A549 treated with Mapracorat at 1 μM for 4 hours (cell line): ENCODE data around the gene MVD. TPM values are rescaled to one million over a fixed set of nuclear protein-coding genes. Genes with fewer than 3 reads are reported as not detected.

Source experiments
- total RNA-seq: library from RNA; stranded (reverse); fragments of 200-300 nt; extraction: Qiagen RNA extraction; gene quantifications from 5 replicates; pipeline ENCODE4 v1.2.3, GENCODE V29; 2022

MVD gene
- 14.9 to 24.1 TPM (median 23.4 TPM) in 5 replicates for total RNA-seq

DNA sequence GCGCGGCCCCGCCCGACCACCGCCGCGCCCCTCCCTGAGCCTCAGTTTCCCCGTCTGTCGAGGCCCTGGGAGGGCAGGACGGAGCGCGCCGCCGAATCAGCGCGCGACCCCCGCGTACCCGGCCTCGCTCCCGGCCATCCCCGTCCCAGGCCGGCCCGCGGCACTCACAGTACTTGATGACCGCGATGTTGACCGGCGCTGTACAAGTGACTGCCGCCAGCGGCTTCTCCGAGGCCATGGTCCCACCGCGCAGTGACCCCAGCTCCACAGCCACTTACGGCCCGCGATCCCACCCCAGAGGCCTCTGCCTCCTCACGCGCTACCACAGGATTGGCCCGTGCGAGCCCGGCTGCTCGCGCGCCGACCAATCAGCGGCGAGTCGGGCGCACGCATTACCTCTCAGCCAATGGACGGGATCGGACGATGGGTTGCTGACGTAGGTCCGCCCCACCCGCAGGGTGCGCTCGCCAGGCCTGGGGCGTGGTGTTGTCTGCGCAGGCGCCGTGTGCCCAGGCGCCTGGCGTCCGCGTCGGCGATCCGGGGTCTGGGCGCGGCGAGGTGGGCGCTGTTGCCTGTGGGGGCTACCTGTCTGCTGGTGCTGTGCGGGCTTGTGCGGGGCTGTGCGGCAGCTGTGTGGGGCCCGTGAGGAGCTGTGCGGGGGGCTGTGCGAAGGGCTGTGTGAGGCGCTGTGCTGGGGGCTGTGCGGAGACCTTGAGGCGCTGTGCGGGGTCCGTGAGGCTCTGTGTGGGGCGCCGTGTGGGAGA, at the start of gene MVD:
MVD (minus strand) TSS at position 249 of the 764 bp plus-strand sequence; CDS start at position 238, 11 bp downstream.

GRCh38 chr16:88706229-88706964, 43.5 kb upstream of the MVD start, which contains the start of the genes CTU2 and RNF166:
Gene CTU2 (plus strand): TSS chr16:88706503. CDS start chr16:88706531, 28 bp downstream.
Gene RNF166 (minus strand): TSS chr16:88706408. CDS start chr16:88706325, 83 bp downstream.

GRCh38 chr16:88686439-88687253, 23.8 kb upstream of the MVD start, which contains the start of gene SNAI3:
Gene SNAI3 (minus strand): TSS chr16:88686507. CDS start chr16:88686406, 101 bp downstream.

GRCh38 chr16:88650749-88651275, 12.1 kb downstream of the MVD start, which contains the start of gene CYBA:
Gene CYBA (minus strand): TSS chr16:88651053. CDS start chr16:88651013, 40 bp downstream.

GRCh38 chr16:88638323-88639230, 24.3 kb downstream of the MVD start, which contains the start of gene IL17C:
Gene IL17C (plus strand): TSS chr16:88638572. CDS start chr16:88638642, 70 bp downstream.

Other genes with a start within 250 kb of the MVD start
- gene ZFPM1, start 209.8 kb downstream of the MVD start, total RNA-seq, result 4.6 to 8.1 TPM (median 6.4 TPM) in 5 replicates
- 45.1 to 52.5 TPM (median 51.5 TPM) in 5 replicates for gene ZC3H18, start 92.7 kb downstream of the MVD start, total RNA-seq
- gene IL17C, start 24.5 kb downstream of the MVD start, total RNA-seq, result 0.13 TPM in 1 of 5 replicates, not detected in the others
- 229 to 328 TPM (median 298 TPM) in 5 replicates for gene CYBA, start 12.0 kb downstream of the MVD start, total RNA-seq
- 0.07 to 0.23 TPM (median 0.16 TPM) in 5 replicates for gene SNAI3, start 23.4 kb upstream of the MVD start, total RNA-seq
- 11.8 to 20.1 TPM (median 16.7 TPM) in 5 replicates for gene RNF166, start 43.3 kb upstream of the MVD start, total RNA-seq
- 22.5 to 35.2 TPM (median 34.2 TPM) in 5 replicates for gene CTU2, start 43.4 kb upstream of the MVD start, total RNA-seq
- gene PIEZO1, start 122.1 kb upstream of the MVD start, total RNA-seq, result 101 to 154 TPM (median 139 TPM) in 5 replicates
- 24.3 to 34.5 TPM (median 31.0 TPM) in 5 replicates for gene CDT1, start 140.7 kb upstream of the MVD start, total RNA-seq
- gene APRT, start 148.8 kb upstream of the MVD start, total RNA-seq, result 318 to 449 TPM (median 401 TPM) in 5 replicates
- 34.7 to 47.1 TPM (median 46.9 TPM) in 5 replicates for gene GALNS, start 193.9 kb upstream of the MVD start, total RNA-seq
- gene TRAPPC2L, start 194.0 kb upstream of the MVD start, total RNA-seq, result 93.2 to 131 TPM (median 108 TPM) in 5 replicates
- gene PABPN1L, start 203.6 kb upstream of the MVD start, total RNA-seq, result not detected in 5 replicates